K562 (cell line): ENCODE results near the gene PPP2R5A. TPM values are rescaled to one million over a fixed set of nuclear protein-coding genes. Genes with fewer than 3 reads are reported as not detected.

Source experiments
- ATAC-seq: fragments of 200-7000 bp; cut with Tn5 transposase; 3 replicates; pipeline ENCODE4 v1.9.1; 2020; ENCODE audit warnings: moderate library complexity
- BruUV-seq: library from RNA; stranded (reverse); fragments of 400-500 nt; replicated peaks from 2 replicates; lab custom pipeline; 2021; lab: Mats Ljungman, UMichigan
- CTCF ChIA-PET: fragments of 300-600 bp; formaldehyde crosslinking; extraction: SDS; loops from one replicate; lab custom pipeline; 2021; ENCODE audit warnings: low intra/inter-chr PET ratio; lab: Yijun Ruan, JAX
- POLR2A ChIA-PET: fragments of 300-600, 350-650 bp; sonication (Branson Sonifier 250); formaldehyde crosslinking; extraction: SDS; loops from one replicate; lab custom pipeline; 2021; ENCODE audit warnings: antibody characterized with exemption, inconsistent platforms; lab: Yijun Ruan, JAX
- DNase-seq, 4 experiments: peaks; one replicate each; pipeline versions ENCODE4 v3.0.0 to v3.0.0-alpha.2; 2011 to 2018; ENCODE audit warnings: low spot score in 3 of 4, mixed read lengths in 3 of 4; ENCODE audit errors: extremely low read depth in 1 of 4
- FAIRE-seq: peaks from 2 replicates; lab custom pipeline; 2011; peaks lifted over from hg19 to GRCh38; lab: Jason Lieb, UNC
- H2AFZ ChIP-seq: 2 replicates; pipeline ENCODE4 v1.6.0; 2011; ENCODE audit warnings: low read depth, low read length, control low read depth, inconsistent platforms
- H3K27ac ChIP-seq: fragments of 200-600 bp; 3 replicates; pipeline ENCODE4 v1.8.0; 2011; ENCODE audit warnings: low read depth, mild to moderate bottlenecking, control low read depth, inconsistent platforms, low read length, moderate library complexity, mixed read lengths; ENCODE audit errors: extremely low read depth
- H3K27me3 ChIP-seq, 2 experiments: fragments of 300-600 bp in 1 of 2; 2 replicates in 1 of 2; 3 replicates in 1 of 2; pipeline versions ENCODE4 v1.6.0 to v1.8.0; 2011; ENCODE audit warnings: inconsistent platforms in 2 of 2, low read length in 2 of 2, mild to moderate bottlenecking in 1 of 2, mixed read lengths in 1 of 2, moderate library complexity in 1 of 2; ENCODE audit not compliant: control insufficient read depth in 2 of 2, insufficient read depth in 2 of 2
- H3K36me3 ChIP-seq: fragments of 300-600 bp; 3 replicates; pipeline ENCODE4 v1.8.0; 2011; ENCODE audit warnings: mild to moderate bottlenecking, low read length, inconsistent platforms; ENCODE audit not compliant: control insufficient read depth, insufficient read depth
- H3K4me1 ChIP-seq, 2 experiments: fragments of 200-600 bp in 1 of 2; replicated peaks in 1 of 2; 2 replicates in 1 of 2; 3 replicates in 1 of 2; pipeline versions ENCODE4 v1.5.1 to v1.8.0; 2011; ENCODE audit warnings: inconsistent platforms in 2 of 2, low read length in 2 of 2, mild to moderate bottlenecking in 1 of 2, mixed read lengths in 1 of 2, moderate library complexity in 1 of 2; ENCODE audit not compliant: control insufficient read depth in 2 of 2, insufficient read depth in 2 of 2
- H3K4me2 ChIP-seq: 2 replicates; pipeline ENCODE4 v1.6.1; 2011; ENCODE audit warnings: low read length, control low read depth, inconsistent platforms, mixed read lengths; ENCODE audit not compliant: insufficient read depth
- H3K4me3 ChIP-seq: fragments of 200-600 bp; sonication (generic), shearing (Covaris generic); 2 replicates; pipeline ENCODE4 v1.5.1; 2016; ENCODE audit warnings: control low read depth, inconsistent platforms
- H3K79me2 ChIP-seq: fragments of 200-600 bp; 3 replicates; pipeline ENCODE4 v1.8.0; 2011; ENCODE audit warnings: low read length, inconsistent platforms; ENCODE audit not compliant: control insufficient read depth, insufficient read depth
- H3K9ac ChIP-seq, 2 experiments: 2 replicates each; pipeline versions ENCODE4 v1.6.0 to v1.6.1; 2011; ENCODE audit warnings: low read depth in 2 of 2, low read length in 2 of 2, control low read depth in 1 of 2, inconsistent platforms in 1 of 2, mild to moderate bottlenecking in 1 of 2, mixed read lengths in 1 of 2; ENCODE audit not compliant: insufficient read depth in 1 of 2
- H3K9me1 ChIP-seq: one replicate; pipeline ENCODE4 v1.6.0; 2011; ENCODE audit warnings: inconsistent platforms, mild to moderate bottlenecking, low read length, moderate library complexity; ENCODE audit not compliant: control insufficient read depth, insufficient read depth
- H3K9me3 ChIP-seq: replicated peaks from 2 replicates; pipeline ENCODE4 v1.5.1; 2011; ENCODE audit warnings: low read depth, low read length, inconsistent platforms; ENCODE audit not compliant: control insufficient read depth, insufficient read depth
- H4K20me1 ChIP-seq: replicated peaks from 2 replicates; pipeline ENCODE4 v1.6.1; 2011; ENCODE audit warnings: low read length, inconsistent platforms, mixed read lengths; ENCODE audit not compliant: control insufficient read depth, insufficient read depth
- CAMTA2 ChIP-seq: fragments of 250-450 bp; sonication (Bioruptor Pico); conservative IDR thresholded peaks from 2 replicates; pipeline ENCODE4 v1.5.1; 2022
- CEBPB ChIP-seq: fragments of 450-650 bp; IDR thresholded peaks from 2 replicates; pipeline ENCODE4 v1.6.1; 2016; ENCODE audit warnings: missing genetic modification characterization, missing compliant biosample characterization
- MTA1 ChIP-seq: fragments of 450-650 bp; IDR thresholded peaks from 2 replicates; pipeline ENCODE4 v1.6.1; 2017; ENCODE audit warnings: borderline replicate concordance
- NFIC ChIP-seq: fragments of 450-650 bp; IDR thresholded peaks from 2 replicates; pipeline ENCODE4 v1.6.1; 2017; ENCODE audit warnings: mild to moderate bottlenecking, inconsistent platforms
- SMARCC2 ChIP-seq: fragments of 450-650 bp; IDR thresholded peaks from 2 replicates; pipeline ENCODE4 v1.6.1; 2017; ENCODE audit warnings: antibody characterized with exemption, moderate library complexity, mild to moderate bottlenecking, low read depth
- SRSF1 ChIP-seq: fragments of 200-400 bp; formaldehyde crosslinking; IDR thresholded peaks from 2 replicates; pipeline ENCODE4 v1.6.1; 2017; ENCODE audit warnings: mild to moderate bottlenecking, low read depth, low read length, moderate library complexity
- TAF1 ChIP-seq: IDR thresholded peaks from 2 replicates; pipeline ENCODE4 v1.6.1; 2011; ENCODE audit warnings: mild to moderate bottlenecking, low read length, moderate library complexity; ENCODE audit not compliant: insufficient read depth, control insufficient read depth, severe bottlenecking; ENCODE audit errors: extremely low read depth
- THRAP3 ChIP-seq: fragments of 450-650 bp; IDR thresholded peaks from 2 replicates; pipeline ENCODE4 v1.6.1; 2016; ENCODE audit warnings: mild to moderate bottlenecking, inconsistent platforms, borderline replicate concordance
- ZNF707 ChIP-seq: fragments of 250-450 bp; sonication (Bioruptor Pico); conservative IDR thresholded peaks from 2 replicates; pipeline ENCODE4 v1.8.0; 2022; ENCODE audit warnings: inconsistent platforms, mild to moderate bottlenecking, moderate library complexity
- ZSCAN29 ChIP-seq: fragments of 450-650 bp; IDR thresholded peaks from 2 replicates; pipeline ENCODE4 v1.6.1; 2017
- WGBS: fragments of 100-300 bp; shearing (Covaris generic); methylation state at CpG from one replicate; pipeline ENCODE4 v1.1.6; 2016; ENCODE audit warnings: low coverage, mixed read lengths; ENCODE audit not compliant: insufficient coverage; ENCODE audit errors: missing lambda C conversion rate; 5-methylcytosine and 5-hydroxymethylcytosine counted together
- in situ Hi-C: fragments of 300-500 bp; cut with MboI; formaldehyde crosslinking; loops from 4 replicates; pipeline ENCODE4 v1.15.0; 2018; ENCODE audit warnings: inconsistent platforms, mixed read lengths
- intact Hi-C: fragments of 100-400 bp; cut with micrococcal nuclease; formaldehyde crosslinking; loops from 2 replicates; pipeline ENCODE4 v1.14.2; 2022
- polyA plus RNA-seq, 8 experiments: library from polyadenylated mRNA; depleted of rRNA in 4 of 8; stranded (reverse) in 5 of 8; unstranded in 3 of 8; fragments of >200 nt; fragmentation: Nextera tagmentation in 2 of 8; fragmentation: Illumina TruSeq in 1 of 8; extraction: Ambion mirVana in 2 of 8; extraction: Trizol in 1 of 8; gene quantifications; 2 replicates each; pipeline versions ENCODE4 v1.2.1 to v1.2.3, GENCODE V29; 2011 to 2014; ENCODE audit warnings: inconsistent platforms in 1 of 8, missing spikeins in 1 of 8
- total RNA-seq, 7 experiments: library from RNA; depleted of rRNA in 6 of 7; stranded (reverse); fragments of >200 nt in 6 of 7; fragmentation: Illumina TruSeq in 2 of 7; extraction: Trizol in 2 of 7; gene quantifications; 2 replicates each; pipeline versions ENCODE4 v1.2.1 to v1.2.3, GENCODE V29; 2011 to 2021; ENCODE audit warnings: low replicate concordance in 1 of 7
- TF ChIP-seq, protein P1 (sequence below): sonication (generic); formaldehyde crosslinking; IDR thresholded peaks from 2 replicates; pipeline ENCODE4 v1.8.0; 2022; ENCODE audit warnings: missing genetic modification reagents, mild to moderate bottlenecking, borderline replicate concordance
- TF ChIP-seq, protein P2 (sequence below): sonication (generic); formaldehyde crosslinking; IDR thresholded peaks from 2 replicates; pipeline ENCODE4 v1.8.0; 2022; ENCODE audit warnings: mild to moderate bottlenecking, missing genetic modification reagents, borderline replicate concordance

PPP2R5A gene
- total and polyA plus RNA-seq, 9 of the 15 experiments (the other 6 are each of a cell fraction or from before 2014, with no cell fraction given): 26.9 to 106 (median 64.3) TPM

DNA sequence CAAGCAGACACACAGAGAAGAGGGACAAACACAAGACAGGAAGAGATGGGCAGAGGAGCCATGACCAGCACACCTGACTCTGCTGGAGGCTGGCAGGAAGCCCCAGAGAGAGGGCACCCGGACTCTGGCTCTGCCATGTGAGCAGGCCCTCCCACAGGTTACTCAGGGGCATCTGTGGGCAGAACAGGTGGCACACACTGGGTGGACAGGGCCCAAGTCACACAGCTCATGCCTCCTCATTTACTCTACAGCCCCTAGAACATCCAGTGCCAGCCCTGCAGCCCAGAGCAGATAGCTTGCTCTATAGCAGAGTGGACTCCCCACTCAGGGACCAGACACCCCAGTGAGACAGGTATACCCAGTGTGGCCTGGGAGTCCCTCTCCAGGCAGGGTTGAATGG lies 100.8 kb downstream of the PPP2R5A start:
- Histone ChIP-seq H3K4me1 (no peaks in the 10 kb centered on the region), H4K20me1 (no peaks in the 10 kb centered on the region), H3K79me2 (no peaks in the 10 kb centered on the region), H2AFZ (no peak overlapping the region), H3K27me3 (no peaks in the 10 kb centered on the region), H3K4me2 (no peak overlapping the region), H3K4me3 (no peak overlapping the region), H3K36me3 (peaks cover 66% of the 10 kb centered on the region), H3K9me1 (no peaks in the 10 kb centered on the region), H3K9me3 (no peaks in the 10 kb centered on the region), H3K9ac (no peak overlapping the region), H3K27ac (no peak overlapping the region)
- ChIA-PET CTCF (no interaction called here), POLR2A (interaction anchor here (0.7 to 0.8 kb wide), 2 partner anchors 11 to 646 kb away, joined by 3 to 4 read pairs; no protein-coding TSS in a partner anchor)
- intact Hi-C loops (no loop called here), in situ Hi-C loops (no loop called here)
- no peak for DNase-seq
- no TSS peak for BruUV-seq
- TF ChIP-seq TAF1: no peak
- TF ChIP-seq SMARCC2: no peak
- TF ChIP-seq, protein P1, sequence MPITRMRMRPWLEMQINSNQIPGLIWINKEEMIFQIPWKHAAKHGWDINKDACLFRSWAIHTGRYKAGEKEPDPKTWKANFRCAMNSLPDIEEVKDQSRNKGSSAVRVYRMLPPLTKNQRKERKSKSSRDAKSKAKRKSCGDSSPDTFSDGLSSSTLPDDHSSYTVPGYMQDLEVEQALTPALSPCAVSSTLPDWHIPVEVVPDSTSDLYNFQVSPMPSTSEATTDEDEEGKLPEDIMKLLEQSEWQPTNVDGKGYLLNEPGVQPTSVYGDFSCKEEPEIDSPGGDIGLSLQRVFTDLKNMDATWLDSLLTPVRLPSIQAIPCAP (CRISPR knock-in tag): no peak
- TF ChIP-seq SRSF1: no peak
- TF ChIP-seq CEBPB (tag): no peak
- no peak for TF ChIP-seq ZNF707 (CRISPR knock-in tag)
- no peak for TF ChIP-seq ZSCAN29
- no peak for TF ChIP-seq MTA1
- no peak for TF ChIP-seq NFIC
- TF ChIP-seq CAMTA2 (CRISPR knock-in tag): no peak
- no peak for TF ChIP-seq THRAP3
- TF ChIP-seq, protein P2, sequence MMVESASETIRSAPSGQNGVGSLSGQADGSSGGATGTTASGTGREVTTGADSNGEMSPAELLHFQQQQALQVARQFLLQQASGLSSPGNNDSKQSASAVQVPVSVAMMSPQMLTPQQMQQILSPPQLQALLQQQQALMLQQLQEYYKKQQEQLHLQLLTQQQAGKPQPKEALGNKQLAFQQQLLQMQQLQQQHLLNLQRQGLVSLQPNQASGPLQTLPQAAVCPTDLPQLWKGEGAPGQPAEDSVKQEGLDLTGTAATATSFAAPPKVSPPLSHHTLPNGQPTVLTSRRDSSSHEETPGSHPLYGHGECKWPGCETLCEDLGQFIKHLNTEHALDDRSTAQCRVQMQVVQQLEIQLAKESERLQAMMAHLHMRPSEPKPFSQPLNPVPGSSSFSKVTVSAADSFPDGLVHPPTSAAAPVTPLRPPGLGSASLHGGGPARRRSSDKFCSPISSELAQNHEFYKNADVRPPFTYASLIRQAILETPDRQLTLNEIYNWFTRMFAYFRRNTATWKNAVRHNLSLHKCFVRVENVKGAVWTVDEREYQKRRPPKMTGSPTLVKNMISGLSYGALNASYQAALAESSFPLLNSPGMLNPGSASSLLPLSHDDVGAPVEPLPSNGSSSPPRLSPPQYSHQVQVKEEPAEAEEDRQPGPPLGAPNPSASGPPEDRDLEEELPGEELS (CRISPR knock-in tag): no peak
- no peak for FAIRE-seq
- 54% methylated on average over 1 of the region's 1 CpG for WGBS
- ATAC-seq: no peak
